SW 1271 (cell line): ENCODE data around the gene NDST1.
A peak's percentile ranks its signal among the peaks of the same experiment; 100 is the strongest.
"Not testable (repeated sequence)": the region's sequence is repeated elsewhere in the genome, so short reads cannot be mapped to it uniquely, and the experiment has no call there.

Experiments used
- DNase-seq, 2 experiments: peaks; one replicate each; lab custom pipeline; 2025; lab: John Stamatoyannopoulos, UW

NDST1 gene

DNA sequence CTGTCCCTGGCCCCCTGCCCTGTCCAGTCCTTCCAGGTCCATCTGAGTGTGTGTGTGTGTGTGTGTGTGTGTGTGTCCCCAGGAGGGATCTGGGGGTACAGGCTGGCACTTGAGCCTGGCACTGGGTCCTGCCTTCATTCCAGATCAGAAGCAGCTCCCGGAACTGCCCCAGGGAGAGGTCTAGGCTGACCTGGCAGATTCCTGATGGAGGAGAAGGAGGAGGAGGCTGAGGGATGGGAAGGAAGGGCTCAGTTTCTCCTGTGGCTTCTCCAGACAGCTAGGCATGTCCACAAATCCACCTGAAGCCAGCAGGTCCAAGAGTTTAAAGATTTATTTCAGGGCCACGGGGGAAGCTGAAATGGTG, 328 bp downstream of the NDST1 start:
- DNase-seq: no peak

DNA sequence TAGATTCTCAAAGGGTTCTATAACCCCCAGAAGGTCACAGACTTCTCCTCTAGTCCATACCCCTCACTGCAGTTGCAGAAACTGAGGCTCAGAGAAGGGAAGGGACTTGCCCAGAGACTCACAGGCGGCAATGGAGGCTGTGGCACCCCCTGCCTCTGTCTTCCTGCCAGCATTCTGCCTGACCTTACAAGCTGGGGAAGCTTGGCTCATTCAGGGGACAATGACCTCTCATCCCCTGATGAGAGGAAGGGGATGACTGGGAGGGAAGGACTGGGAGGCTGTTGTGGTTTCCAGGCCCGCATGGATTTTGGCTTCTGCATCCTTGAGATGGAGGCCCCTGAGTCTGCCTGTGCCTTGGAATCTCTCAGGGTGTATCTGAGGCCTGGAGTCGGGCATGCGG, 897 bp downstream of the NDST1 start:
- no peak for DNase-seq

DNA sequence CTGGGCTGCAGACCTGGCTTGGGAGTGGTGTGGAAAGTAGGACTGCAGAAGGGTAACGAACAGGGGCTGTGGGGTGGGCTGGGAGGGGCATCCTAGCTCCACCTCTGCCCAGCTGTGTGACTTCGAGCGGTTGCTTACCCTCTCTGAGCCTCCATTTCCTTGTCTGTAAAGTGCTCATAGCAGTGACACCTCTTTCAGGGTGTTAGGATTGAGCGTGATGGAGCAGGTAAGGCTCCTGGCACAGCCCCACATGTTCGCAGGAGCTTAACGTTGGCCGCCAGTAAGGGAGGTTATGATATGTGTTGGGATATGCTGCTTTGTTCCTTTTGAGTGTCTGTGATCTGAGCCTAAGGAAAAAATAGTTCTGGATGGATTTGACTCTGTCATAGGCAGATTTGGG, 2.1 kb downstream of the NDST1 start:
- no peak for DNase-seq

DNA sequence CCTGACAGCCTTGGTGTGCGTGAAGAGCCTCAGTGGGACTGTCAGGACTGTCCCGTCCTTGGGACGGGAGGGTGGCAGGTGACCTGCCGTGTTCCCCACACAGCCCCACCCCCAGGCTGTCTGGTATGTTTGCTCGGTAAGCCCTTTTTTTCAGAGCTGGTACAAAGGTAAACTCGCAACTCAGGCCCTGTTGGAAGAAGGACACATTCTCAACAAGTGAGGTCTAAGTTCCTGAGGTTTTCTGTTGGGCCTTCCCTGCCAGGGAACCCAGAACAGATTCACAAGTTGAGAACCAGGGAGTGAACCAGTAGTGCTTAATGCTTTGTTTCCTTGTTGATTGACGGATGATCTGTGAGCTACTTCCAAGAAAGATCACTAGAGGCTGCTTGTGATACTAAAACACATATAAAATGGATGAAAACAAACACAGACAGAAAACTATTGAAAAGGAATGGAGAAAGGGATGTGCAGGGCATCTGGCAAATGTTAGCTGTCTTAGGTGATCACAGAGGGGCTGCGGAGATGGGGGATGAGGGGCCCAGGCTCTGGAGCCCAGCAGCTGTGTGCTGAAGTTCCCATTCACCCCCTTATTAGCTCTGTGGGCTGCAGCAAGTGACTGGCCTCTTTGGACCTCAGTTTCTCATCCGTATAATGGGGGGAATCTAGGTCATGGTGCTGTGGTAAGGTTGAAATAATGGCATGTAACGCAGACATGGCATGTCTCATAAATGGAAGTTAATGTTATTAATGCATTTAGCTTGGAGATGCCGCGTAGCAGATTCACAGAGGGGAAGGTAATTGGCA, 2.7 kb downstream of the NDST1 start:
- no peak for DNase-seq

DNA sequence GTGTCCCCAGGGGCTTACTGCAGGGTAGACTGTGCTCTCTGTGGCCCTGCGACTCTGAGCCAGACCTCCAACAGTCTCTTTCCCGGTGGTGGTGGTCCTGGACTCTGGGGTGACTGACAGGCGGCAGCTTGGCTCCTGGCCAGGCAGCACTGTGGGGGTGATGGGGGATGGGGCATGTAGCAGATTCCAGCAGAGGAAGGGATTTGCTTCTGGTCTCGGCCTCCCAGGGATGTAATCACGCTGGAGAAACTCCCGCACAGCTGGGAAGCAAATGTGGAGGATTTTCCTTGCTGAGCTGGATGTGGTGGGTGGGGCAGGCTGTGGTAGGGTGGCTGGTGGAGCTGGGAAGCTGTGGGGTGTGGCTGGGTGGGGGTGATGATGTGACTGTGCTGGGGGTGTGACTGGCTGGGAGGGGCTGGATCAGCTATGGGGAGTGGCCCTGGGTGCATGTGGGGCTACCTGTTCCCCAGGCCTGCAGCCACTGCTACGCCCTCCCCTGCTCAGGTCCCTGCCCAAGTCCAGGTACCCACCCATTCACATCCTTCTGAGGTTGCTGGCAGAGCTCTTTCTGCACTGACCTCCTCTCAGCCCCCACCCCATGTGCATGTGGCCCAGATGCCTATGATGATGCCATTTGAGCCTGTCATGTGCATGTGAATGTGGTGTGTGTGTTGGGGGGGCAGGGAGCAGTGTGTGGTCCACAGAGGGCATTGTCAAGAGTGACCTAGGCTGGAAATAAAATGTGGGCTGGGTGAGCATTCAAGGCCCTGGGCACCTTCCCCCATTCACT, 3.8 kb downstream of the NDST1 start:
- DNase-seq: peak; percentile 35 to 46

DNA sequence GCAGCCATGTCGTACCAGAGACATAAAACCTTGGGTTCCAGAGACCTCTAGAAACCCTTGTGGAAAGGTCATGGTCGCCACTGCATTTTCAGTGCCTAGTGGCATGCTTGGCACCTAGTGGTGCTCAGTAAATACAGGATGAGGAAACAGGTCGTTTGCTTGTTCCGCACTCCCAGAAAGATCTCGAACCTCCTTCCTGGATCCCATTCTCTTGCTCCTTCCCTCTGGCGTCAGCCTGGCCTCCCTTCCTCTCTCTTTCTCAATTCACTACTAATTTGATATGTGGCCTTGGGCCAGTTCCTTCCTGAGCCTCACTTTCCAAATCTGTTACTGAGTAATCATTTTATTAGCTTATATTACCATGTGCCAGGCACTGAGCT, 4.4 kb downstream of the NDST1 start:
- DNase-seq: no peak

DNA sequence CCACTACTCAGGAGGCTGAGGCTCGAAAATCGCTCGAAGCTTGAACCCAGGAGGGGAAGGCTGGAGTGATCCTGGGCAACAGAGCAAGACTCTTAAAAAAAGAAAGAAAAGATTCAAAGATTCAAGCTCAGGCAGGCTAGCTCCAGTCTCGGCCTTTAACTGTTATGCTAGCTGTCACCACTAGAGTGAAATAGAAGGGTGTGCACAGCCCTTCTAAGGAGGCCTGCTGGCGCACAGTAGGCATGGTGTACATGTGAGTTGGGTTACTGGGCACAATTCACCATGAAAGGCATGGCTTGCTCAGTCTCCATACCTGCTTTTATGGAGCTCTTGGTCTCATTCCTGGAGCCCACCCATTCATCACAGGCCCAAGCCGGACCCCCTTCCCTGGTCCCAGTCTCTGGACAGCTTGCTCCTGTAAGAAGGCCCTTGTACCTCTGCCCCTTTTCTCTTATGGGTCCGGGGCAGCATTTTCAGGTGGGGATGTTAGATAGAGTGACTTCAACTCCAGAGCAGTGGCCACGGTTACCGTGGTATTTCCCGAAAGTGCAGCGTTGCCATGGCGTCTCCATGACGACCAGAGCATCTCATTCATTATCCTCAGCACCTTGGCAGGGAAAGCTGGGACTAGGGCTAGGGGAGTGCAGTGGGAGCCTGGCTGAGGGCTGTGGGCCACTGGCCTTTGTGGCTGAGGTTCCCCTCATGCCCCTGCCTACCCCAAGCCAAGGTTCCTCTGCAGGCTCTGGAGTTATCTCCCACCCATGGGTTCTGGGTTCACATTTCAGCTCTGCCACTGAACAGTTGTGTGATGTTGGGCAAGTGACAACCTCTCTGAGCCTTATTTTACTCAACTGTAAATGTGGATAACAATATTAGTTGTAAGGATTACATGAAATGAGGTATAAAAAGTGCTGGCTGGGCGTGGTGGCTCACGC, 5.7 kb downstream of the NDST1 start:
- peak in 1 of 2 experiments; percentile 29 for DNase-seq

DNA sequence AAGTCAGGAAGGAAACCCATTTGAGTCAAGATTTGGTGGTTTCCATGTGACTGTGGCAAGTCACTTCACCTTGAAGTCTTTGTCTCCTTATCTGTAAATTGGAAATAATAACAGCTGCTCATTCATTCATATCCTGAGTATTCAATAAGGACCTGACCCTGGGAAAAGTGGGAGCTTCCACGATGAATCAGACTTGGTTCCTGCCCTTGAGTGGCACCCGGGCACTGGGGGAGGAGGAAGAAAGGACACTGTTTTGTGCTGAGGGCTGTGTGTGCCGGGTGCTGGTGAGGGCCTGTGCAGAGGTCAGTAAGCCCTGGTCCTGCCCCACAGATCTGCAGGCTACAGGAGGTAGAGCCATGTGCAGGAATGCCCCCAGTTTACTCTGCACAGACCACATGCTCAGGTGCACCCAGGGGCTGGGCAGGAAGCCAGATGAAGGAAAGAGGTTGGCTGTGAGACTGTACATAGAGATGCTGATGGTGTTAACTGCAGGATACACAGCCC, 6.8 kb downstream of the NDST1 start:
- DNase-seq: peak; percentile 66 to 91

DNA sequence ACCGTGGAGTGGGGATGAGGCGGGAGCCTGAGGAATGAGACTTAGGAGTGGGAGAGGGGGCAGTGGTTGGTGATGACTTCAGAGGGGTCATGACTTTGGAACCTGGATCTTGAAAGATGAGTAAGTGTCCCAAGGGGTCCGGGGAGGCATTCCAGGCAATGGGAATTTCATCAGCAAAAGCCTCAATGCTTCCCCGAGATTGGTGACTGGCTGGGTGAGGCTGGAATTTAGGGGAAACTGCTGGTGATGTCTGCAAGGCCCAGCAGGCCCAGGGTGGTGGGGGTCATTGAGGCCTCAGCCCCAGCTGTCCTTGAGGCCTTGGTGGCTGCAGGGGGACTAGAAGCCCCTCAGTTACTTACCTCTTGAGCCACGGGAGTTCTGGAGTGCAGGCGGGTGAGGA, 7.5 kb downstream of the NDST1 start:
- no peak for DNase-seq

DNA sequence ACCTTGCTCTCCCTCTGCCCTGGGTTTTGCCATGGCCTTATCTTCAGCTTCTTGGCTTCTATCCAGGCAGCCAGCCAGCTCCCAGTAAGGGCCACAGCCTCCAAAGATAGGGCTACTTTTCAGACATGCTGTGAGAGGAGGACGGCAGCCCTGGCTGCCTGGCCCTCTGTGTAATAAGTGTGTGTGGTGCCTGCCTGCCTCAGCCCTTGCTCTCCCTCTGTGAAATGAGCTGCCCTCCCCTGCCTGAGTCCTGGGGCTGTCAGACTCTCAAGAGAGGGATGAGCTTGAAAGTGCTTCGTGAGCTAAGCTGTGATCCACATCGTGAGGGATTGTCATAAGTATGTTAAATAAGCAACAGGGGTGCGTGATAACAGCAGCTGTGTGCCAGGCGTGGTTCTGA, 8.1 kb downstream of the NDST1 start:
- DNase-seq: no peak

DNA sequence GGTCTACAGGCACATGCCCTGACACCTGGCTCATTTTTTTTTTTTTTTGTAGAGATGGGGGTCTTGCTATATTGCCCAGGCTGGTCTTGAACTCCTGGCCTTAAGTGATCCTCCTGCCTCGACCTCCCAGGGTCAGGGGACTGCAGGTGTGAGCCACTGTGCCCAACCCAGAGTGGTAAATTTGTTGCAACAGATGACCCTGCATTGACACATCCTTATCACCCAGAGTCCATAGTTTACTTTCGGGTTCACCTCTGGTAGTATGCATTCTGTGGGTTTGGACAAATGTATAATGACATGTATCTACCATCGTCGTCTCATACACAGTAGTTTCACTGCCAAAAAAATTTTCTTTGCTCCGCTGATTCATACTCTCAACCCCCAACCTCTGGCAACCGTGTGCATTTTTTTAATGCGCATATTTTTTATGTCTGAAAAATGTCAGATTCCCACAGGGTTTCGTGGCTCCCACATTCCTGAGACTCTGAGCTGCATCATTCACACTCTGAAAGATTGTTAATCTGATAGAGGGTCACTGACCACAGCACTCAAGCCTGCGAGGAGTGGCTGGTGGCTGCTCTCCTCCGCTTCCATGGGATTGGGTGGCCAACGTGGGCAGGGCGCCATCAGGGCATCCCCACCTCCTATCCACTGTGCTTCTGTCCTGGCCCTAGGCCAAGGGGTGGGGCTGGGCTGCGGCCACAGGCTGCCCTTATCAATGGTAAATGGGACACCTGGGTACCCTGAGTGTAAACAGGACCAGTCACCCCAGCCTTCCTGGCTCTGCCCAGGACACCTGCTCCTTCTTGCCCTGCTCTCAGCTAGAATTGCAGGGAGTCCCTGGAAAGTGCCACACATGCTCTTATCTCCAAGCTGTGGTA, 9.6 kb downstream of the NDST1 start:
- peak; percentile 75 to 90 for DNase-seq

DNA sequence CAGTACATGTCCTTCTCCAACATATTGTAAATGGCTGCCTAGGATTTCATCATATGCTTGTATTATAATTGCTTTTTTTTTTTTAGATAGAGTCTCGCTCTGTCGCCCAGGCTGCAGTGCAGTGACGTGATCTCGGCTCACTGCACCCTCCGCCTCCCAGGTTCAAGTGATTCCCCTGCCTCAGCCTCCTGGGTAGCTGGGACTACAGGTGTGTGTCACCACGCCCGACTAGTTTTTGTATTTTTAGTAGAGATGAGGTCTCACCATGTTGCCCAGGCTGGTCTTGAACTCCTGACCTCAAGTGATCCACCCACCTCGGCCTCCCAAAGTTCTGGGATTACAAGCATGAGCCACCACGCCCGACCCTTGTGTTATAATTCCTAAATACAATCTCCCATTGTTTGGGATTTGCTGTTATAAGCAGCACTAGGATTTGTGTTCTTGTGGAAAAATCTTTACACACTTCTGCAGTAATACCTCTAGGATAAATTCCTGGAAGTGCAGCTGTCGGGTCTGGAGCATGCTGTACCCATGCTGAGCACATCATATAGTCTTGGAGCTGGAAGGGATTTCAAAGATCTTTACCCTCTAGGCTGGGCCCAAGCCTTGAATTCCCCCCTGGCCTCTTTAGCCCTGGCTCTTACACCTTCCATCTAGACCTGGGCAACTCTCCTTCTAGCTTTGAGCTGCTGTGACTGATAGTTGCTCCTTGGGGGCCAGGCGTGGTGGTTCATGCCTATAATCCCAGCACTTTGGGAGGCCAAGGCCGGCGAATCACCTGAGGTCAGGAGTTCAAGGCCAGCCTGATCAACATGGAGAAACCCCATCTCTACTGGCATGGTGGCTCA, 11.0 kb downstream of the NDST1 start:
- DNase-seq: not testable (repeated sequence)

DNA sequence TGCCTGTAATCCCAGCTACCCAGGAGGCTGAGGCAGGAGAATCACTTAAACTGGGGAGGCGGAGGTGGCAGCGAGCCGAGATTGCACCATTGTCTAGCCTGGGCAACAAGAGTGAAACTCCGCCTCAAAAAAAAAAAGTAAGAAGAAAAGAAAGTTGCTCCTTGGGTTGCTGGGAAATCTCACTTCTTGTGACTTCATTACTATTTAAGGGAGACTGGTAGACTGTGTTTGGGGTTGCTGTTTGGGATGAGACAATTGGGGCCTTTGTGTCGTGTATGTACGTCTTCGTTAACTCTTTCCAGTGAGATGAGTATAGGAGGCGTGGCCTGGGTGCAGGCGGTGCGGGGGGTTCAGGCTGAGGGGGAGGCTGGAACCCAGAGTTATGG, 11.6 kb downstream of the NDST1 start:
- DNase-seq: no peak

DNA sequence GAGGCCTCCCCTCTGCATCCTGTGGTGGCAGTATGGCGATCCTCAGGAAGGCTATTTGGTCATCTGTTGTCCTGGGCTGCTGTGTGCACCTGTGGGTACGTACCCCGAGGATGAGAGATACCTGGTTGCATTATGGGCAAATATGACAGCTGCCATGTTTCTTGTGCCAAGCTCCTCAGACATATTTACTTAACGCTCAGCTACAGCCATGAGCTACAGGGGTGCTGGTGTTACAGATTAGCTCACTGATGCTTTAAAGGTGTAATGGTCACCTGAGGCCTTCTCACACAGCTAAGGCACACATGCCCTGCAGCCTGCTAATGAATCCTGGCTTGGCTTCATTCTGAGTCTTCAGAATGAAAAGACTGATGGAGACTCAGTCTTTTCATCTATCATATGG, 12.0 kb downstream of the NDST1 start:
- no peak for DNase-seq

DNA sequence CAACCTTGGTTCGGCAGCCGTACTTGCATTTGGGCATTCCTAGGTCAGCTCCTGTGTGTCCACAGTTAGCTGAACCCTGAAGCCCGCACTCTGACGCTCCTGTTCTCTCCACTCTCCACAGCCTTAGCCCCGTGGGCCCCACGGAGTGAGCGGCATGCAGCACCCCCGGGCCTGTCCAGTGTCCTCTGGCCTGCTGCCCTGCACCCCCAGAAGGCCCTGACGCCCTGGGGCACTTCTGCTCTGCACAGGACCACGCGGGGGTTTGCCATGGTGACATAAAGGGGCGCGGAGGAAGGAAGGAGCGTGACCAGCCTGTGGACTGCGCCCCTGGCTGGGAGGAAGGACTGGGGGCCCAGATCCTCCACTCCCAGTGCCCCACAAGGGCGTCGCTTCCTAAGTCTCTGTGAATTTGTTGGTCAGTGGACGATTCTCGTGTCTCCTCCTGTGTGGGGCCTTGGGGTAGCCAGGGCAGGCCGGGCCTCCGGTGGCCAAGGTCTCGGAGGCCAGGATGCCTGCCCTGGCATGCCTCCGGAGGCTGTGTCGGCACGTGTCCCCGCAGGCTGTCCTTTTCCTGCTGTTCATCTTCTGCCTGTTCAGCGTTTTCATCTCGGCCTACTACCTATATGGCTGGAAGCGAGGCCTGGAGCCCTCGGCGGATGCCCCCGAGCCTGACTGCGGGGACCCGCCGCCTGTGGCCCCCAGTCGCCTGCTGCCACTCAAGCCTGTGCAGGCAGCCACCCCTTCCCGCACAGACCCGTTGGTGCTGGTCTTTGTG, 13.0 kb downstream of the NDST1 start:
- DNase-seq: no peak

DNA sequence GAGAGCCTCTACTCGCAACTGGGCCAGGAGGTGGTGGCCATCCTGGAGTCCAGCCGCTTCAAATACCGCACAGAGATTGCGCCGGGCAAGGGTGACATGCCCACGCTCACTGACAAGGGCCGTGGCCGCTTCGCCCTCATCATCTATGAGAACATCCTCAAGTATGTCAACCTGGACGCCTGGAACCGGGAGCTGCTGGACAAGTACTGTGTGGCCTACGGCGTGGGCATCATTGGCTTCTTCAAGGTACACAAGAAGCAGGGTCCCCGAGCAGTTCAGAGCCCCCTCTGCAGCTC, 13.5 kb downstream of the NDST1 start:
- DNase-seq: no peak

DNA sequence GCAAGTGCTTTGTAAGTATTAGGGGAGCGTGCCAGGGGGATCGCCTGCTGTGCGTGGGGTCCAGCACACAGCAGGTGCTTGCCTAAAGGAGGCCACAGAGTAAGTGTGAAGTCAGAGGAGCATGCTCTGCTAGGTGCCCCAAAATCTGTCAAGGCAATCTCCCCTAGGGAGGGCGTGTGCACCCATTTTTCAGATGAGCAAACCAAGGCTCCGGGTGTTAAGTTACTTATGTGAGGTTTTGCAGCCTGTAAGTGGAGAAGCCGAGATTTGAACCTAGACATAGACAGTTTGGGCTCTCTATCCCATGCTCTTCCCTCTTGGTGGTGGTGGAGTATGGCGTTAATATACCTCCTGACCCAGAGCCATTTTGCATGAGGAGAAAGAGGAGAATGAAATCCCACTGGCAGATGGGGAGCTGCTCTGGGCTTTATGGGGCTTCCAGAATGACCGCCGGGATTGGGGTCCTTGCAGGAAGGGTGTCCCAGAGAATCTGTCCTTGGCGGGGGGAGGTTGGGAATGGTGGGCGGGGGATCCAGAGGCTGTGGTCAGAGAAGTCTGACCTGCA, 14.1 kb downstream of the NDST1 start:
- DNase-seq: no peak

DNA sequence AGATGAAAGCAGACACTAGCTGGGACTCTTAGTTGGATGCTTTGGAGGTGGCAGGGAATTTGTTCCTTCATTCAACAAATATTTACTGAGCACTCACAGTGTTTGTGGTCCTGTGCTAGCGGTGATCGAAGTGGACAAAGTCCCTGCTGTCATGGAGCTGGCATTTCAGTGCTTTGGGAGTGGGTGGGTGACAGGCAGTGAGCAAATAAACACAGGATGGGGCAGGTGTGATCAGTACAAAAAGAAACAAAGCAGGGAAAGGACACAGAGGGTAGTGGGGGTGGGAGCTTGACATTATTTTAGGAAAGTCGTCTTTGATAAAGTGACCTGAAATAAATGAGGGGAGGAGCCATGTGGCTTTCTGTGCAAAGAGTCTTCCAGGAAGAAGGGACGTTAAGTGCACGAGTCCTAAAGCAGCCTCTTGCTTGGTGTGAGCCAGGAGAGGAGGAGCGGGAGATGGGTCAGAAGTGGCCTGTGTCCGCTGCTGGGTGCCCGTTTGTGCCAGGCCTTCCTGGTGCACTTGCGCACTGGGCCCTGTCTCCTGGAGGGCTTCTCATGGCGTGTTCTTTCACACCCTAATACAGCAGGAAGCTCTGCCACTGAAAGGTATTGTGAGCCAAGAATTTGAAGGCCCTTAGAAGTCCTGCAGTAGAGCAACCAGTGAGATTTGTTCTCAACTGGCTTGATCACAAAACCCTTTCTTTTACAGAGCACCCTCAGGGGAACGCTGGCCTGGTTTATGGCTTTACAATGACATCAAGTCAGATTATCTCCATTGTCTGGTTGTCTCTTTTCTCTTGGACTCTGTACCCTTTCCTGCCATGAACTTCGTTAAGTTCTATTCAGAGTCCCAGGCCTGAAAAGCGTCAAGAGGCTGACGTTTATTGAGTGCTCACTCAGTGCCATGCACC, 14.8 kb downstream of the NDST1 start:
- no peak for DNase-seq
